ENCODE measurements around the gene KDM4B. TPM values are rescaled to one million over a fixed set of nuclear protein-coding genes. Genes with fewer than 3 reads are reported as not detected.

Gene KDM4B
- total RNA-seq, 1 experiment from 2014 or later: 9.8 TPM

DNA sequence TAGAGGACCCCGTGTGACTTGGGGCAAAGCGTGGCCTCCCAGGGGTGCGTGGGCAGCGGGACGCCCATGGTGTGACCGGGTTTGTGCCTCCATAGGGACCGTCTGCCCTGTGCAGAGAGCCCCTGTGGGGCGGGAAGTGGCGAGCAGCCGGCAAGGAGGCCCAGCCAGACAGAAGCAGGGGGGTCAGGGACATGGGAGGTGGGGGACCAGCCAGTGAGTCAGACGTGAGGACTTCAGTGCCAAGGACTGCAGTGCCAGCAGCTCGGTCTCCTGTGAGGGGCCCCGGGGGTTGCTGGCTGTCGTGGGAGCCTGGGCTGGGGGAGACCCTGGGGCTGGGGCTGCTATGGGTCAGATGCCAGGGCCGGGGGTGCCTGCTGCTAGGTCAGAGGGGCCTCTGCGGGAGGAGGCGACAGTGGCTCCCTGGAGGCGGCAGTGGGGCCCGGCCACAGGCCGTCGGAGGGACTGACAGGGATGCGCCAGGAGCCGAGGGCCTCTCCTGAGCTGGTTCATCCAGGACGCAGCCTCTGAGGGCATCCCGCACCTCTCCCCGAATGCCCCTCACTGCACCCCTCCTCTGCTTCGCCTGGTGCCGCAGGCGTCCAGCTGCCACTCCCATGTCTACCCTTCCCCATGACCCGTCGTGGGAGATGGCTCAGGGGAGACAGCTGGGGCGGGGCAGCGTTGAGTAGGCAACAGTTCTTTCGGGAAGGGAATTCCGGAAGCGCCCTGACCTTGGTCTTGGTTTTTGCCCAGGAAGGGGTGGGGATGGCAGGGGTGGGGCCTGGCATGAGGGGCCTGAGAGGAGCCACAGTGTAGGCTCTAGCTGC lies 80.0 kb downstream of the KDM4B start:
- peak; percentile 81 for DNase-seq (ENCODE audit: low read depth)

DNA sequence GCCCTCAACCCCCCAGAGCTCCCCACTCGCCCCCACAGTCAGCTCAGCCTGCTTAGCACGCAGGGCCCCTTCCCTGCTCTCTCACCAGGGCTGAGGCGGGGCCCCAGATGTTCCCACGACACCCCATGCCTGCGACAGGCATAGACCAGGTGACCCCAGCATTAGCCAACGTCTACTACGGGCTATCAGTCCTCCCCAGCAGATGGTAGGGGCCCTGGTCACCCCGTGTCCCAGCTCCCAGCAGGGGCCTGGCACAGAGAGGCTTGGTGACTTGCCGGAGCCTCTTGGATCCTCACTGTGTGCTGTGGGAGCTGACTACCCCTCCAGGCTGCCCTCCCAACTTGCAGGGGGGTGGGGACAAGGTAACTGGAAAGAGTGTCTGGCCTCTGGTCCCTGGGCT lies 80.6 kb downstream of the KDM4B start:
- DNase-seq (ENCODE audit: low read depth): no peak

GRCh38 chr19:5050067-5050656 lies 81.2 kb downstream of the KDM4B start:
- DNase-seq (ENCODE audit: low read depth): no peak

DNA sequence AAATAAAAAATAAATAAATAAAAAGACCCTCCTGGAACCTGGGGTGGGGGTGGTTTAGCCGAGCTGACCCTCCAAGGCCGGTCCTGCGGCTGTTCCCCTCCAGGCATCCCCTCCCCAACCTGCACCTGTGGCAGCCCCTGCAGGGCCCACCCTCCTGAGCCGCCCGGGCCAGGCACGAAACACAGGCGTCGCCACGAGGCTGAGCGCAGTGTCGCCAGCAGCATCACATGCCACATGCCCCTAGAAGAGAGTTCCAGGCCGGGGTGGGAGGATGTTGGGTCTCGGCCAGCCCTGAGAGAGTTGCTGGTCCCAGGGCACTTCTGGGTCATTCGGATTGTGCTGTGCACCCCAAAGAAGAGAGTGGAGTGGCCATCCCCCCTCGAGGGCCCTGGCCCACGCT lies 82.0 kb downstream of the KDM4B start:
- no peak for DNase-seq (ENCODE audit: low read depth)

GRCh38 chr19:5051619-5052018 lies 82.7 kb downstream of the KDM4B start:
- no peak for DNase-seq (ENCODE audit: low read depth)

- DNase-seq (ENCODE audit: low read depth): no peak
Measured at GRCh38 chr19:5052515-5052914, 83.6 kb downstream of the KDM4B start.

DNA sequence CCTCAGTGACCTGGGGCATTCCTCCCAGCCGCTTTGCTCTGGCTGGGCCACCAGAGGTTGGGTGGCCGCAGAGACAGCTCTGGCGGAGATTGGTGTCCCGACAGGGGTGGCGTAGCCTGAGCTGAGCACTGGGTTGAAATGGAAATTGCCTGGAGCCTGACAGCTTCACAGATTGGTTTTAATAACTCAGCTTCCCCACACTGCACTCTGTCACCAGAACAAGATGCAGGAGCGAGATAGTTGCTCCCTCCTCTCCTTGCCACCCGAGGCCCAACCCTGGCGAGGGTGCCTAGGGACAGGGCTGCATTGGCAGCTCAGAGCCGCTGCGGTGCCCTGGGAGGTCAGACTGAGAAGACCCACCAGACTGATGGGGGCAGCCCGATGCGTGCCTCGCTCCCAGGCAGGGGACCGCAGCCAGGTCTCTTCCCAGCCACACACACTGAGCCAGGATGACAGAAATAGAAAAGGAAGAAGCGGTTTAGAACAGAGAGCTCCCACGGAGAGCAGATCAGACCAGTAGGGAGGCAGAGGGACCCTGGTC lies 84.1 kb downstream of the KDM4B start:
- DNase-seq (ENCODE audit: low read depth): no peak

- no peak for DNase-seq (ENCODE audit: low read depth)
Measured at GRCh38 chr19:5053661-5054060, 84.7 kb downstream of the KDM4B start.

DNA sequence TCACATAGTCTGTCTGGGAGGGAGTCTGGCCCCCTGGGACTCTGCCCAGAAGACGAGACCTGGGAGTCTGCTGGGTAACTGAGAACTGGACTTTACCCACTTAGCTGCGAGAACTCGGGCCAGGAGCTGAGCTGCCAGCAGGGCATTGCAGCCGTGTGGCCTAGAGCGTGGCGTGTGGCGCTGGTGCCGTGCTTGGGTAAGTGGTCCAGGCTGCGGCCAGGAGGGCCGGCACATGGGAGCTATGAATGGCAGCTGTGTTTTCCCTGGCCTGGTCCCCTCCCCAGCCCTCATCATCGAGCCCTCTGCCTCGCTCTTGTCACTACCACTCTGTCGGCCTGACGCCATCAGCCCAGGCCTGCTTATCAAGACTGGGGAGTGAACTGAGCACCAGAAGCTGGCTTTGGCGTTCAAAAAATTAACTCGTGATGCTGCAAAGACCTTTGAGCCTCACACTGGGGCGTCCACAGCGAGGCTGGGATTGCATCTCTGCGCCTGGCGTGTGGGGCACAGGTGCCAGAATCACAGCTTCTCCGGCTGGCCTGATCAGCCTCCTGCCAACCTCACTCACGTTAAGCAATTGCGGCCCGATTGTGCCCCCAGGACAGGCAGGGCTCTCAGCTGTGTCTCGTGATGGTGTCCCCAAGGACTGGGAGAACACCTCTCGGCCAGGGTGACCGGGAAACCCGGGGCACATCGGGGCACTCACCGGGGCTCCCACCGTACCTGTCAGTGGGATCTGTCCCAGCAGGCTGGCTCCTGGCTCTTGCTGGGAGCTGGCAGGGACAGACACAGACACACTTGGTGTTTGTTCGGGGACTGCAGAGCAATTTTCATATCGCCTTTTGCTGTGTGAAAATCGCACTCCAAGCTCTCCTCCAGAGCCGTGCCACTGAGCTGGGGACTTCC lies 85.9 kb downstream of the KDM4B start:
- no peak for DNase-seq (ENCODE audit: low read depth)

DNA sequence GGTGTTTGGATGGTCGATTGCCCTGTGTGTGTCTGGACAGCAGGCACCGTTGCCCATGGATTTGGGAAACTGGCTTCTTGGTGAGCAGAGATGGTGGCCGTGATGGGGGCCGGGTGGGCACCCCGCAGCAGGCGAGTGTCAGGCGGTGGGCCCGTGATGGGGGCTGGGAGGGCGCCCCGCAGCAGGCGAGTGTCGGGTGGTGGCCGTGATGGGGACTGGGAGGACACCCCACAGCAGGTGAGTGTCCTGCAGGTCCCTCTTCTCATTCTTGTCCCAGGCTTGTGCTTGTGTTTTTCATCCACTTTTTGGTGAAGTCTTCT lies 86.5 kb downstream of the KDM4B start:
- no peak for DNase-seq (ENCODE audit: low read depth)

- peak; percentile 31 for DNase-seq (ENCODE audit: low read depth)
Measured at GRCh38 chr19:5057860-5058259, 88.9 kb downstream of the KDM4B start.

GRCh38 chr19:5058521-5059212 lies 89.8 kb downstream of the KDM4B start:
- DNase-seq (ENCODE audit: low read depth): peak; percentile 52

- DNase-seq (ENCODE audit: low read depth): no peak
Measured at GRCh38 chr19:5059213-5059574, 90.3 kb downstream of the KDM4B start.

DNA sequence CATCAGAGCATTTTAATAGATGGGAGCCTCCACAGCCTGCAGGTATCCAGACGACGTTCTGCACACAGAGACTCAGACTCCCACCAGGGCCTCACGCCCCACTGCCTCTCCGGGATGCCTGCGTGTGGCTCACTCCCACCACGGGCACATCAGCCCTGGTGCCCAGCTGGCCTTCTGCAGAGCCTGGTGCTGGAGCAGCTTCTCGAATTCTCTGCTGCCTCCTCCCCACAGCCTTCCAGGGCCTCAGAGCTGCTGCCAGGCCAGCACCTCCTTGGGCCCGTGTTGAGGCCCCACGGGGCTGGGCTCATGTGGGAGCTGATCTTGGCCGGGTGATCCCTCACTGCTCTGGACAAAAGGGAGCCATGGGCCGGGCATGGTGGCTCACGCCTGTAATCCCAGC lies 90.9 kb downstream of the KDM4B start:
- DNase-seq (ENCODE audit: low read depth): no peak

- DNase-seq (ENCODE audit: low read depth): no peak
Measured at GRCh38 chr19:5062195-5062594, 93.3 kb downstream of the KDM4B start.

DNA sequence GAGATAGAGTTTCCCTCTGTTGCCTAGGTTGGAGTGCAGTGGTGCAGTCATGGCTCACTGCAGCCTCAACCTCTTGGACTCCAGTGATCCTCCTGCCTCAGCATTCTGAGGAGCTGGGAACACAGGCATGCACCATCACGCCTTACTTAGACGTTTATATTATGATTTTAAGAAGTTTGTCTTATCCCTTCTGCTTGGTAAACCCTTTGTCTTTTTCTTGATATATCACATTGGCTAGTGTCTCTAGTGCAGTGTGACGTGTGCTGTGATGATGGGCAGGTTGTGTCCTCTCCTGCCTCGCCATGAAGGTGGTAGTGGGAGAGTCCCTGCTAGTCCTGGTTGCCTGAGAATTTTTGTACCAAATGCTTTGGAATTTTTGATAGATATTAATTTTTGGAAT lies 93.9 kb downstream of the KDM4B start:
- no peak for DNase-seq (ENCODE audit: low read depth)

DNA sequence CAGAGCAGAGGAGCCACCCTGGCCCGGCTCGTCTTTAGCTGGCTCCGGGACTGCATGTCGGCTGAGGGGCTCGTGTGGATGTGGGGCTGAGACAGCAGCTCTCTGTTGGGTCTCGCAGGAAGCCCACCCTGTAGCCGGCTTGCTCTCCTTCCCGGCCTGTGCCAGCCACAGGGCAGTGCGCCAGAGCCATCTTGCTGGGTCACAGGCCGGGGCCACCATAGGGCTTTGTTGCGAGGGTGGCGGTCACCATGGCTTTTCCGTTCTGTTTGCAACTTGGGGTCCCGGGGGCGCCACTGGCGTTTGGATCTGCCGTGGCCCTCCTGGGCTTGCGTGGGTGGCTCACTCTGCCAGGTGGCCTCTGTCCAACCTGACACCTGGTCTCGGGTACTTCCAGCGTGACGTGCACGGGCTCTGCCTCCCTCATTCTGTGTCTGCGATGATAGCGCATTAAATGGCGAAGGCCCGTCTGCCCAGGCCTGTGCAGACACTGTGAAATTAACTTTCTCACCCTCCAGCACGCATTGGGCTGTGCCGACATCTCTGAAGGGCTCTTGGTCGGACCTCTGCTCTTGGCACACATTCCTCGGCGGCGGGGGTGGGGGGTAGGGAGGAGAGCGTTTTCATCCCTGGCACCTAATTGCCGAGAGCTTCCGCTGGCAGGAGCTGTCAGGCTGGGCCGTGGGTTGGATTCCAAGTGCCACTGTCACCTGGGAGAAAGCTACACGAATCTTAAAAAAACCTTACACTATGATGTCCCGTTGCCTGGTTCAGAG lies 95.1 kb downstream of the KDM4B start:
- no peak for DNase-seq (ENCODE audit: low read depth)

- no peak for DNase-seq (ENCODE audit: low read depth)
Measured at GRCh38 chr19:5064896-5065295, 96.0 kb downstream of the KDM4B start.

DNA sequence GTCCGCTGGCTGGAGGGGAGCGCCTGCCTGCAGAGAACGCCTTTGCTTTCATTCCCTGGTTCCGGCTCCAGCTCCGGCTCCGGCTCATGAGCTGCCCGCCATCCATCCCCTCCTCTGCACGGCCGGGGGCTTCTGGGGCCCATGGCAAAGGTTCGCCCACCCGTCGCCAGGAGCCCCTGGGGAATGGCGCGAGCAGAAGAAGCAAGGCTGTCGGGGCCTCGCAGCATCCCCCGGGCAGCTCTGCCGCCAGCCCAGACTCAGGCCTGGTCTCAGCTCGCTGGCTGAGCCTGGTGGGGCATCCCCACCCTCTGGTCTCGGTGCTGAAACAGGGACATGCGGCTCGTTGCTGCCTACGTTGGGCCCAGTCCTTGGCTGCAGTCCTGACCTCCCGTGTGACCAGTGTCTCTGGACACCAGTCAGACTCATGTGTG lies 96.8 kb downstream of the KDM4B start:
- DNase-seq (ENCODE audit: low read depth): no peak

- DNase-seq (ENCODE audit: low read depth): no peak
Measured at GRCh38 chr19:5066768-5067167, 97.9 kb downstream of the KDM4B start.

DNA sequence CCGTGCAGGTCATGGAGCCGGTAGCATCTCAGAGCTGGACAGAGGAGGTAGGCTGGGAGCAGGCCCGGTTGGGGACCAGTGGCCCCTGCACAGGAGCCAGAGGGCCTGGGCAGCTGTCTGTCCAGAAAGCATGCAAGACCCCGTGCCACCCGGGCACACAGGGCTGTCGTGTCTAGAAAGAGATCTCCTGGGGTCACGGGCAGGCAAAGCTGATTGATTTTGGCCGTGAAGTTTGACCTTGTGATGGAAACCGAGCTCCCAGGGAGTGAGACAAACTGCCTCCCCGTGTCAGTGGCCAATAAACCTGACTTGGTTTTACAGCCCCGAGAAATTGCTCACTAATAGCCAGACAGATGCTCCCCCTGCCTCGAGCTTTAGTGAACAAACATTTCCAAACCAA lies 98.8 kb downstream of the KDM4B start:
- no peak for DNase-seq (ENCODE audit: low read depth)
